Neural cell (in vitro differentiated cells): Measurements from ENCODE around the gene PDXDC1. TPM values are rescaled to one million over a fixed set of nuclear protein-coding genes. Genes with fewer than 3 reads are reported as not detected.
A peak's percentile ranks its signal among the peaks of the same experiment; 100 is the strongest.
"Not testable (repeated sequence)": the region's sequence is repeated elsewhere in the genome, so short reads cannot be mapped to it uniquely, and the experiment has no call there.

ENCODE experiments used
- H2AFZ ChIP-seq: fragments of 200-600, 300-800 bp; sonication (generic), shearing (Covaris generic); 2 replicates; pipeline ENCODE4 v1.6.0; 2014; ENCODE audit warnings: low read depth, mild to moderate bottlenecking, antibody characterized with exemption, low read length, moderate library complexity
- H3F3A ChIP-seq: fragments of 200-600 bp; shearing (Covaris generic); 2 replicates; pipeline ENCODE4 v1.6.1; 2016; ENCODE audit warnings: mild to moderate bottlenecking, moderate library complexity, mixed read lengths, antibody characterized with exemption, low read length; ENCODE audit not compliant: insufficient read depth, poor library complexity, severe bottlenecking
- H3K27ac ChIP-seq: fragments of 200-600, 300-800 bp; sonication (generic), shearing (Covaris generic); 2 replicates; pipeline ENCODE4 v1.5.1; 2014; ENCODE audit warnings: mild to moderate bottlenecking, low read length, moderate library complexity
- H3K27me3 ChIP-seq: fragments of 300-800, 200-600 bp; sonication (generic), shearing (Covaris generic); 2 replicates; pipeline ENCODE4 v1.6.0; 2014; ENCODE audit warnings: mild to moderate bottlenecking, low read depth, low read length, moderate library complexity; ENCODE audit not compliant: insufficient read depth
- H3K36me3 ChIP-seq: fragments of 300-800, 200-600 bp; sonication (generic), shearing (Covaris generic); 2 replicates; pipeline ENCODE4 v1.5.1; 2014; ENCODE audit warnings: mild to moderate bottlenecking, antibody characterized with exemption, low read length, moderate library complexity; ENCODE audit not compliant: insufficient read depth
- H3K4me2 ChIP-seq: fragments of 300-800, 200-600 bp; sonication (generic), shearing (Covaris generic); 2 replicates; pipeline ENCODE4 v1.6.0; 2014; ENCODE audit warnings: mild to moderate bottlenecking, low read length
- H3K4me3 ChIP-seq: fragments of 300-800, 200-600 bp; sonication (generic), shearing (Covaris generic); 2 replicates; pipeline ENCODE4 v1.5.1; 2014; ENCODE audit warnings: mild to moderate bottlenecking, low read length, moderate library complexity
- H3K79me2 ChIP-seq: fragments of 200-600 bp; shearing (Covaris generic); replicated peaks from 2 replicates; pipeline ENCODE4 v1.6.0; 2014; ENCODE audit warnings: mild to moderate bottlenecking, low read length, moderate library complexity; ENCODE audit not compliant: insufficient read depth
- H3K9ac ChIP-seq: fragments of 300-800, 200-600 bp; sonication (generic), shearing (Covaris generic); 2 replicates; pipeline ENCODE4 v1.6.1; 2016; ENCODE audit warnings: mild to moderate bottlenecking, low read length, mixed read lengths
- H3K9me2 ChIP-seq: fragments of 200-600 bp; shearing (Covaris generic); 2 replicates; pipeline ENCODE4 v1.6.1; 2016; ENCODE audit warnings: mild to moderate bottlenecking, low read length, mixed read lengths; ENCODE audit not compliant: insufficient read depth
- H3K9me3 ChIP-seq: fragments of 200-600, 300-800 bp; sonication (generic), shearing (Covaris generic); 2 replicates; pipeline ENCODE4 v1.6.1; 2016; ENCODE audit warnings: mild to moderate bottlenecking, mixed run types, low read length, moderate library complexity, mixed read lengths
- H4K20me1 ChIP-seq: fragments of 200-600 bp; shearing (Covaris generic); 2 replicates; pipeline ENCODE4 v1.6.1; 2016; ENCODE audit warnings: mild to moderate bottlenecking, mixed run types; ENCODE audit not compliant: insufficient read depth
- EP300 ChIP-seq: fragments of 450-650 bp; conservative IDR thresholded peaks from 2 replicates; pipeline ENCODE4 v1.6.1; 2014; ENCODE audit warnings: antibody characterized with exemption, mild to moderate bottlenecking, moderate library complexity; ENCODE audit not compliant: poor library complexity, severe bottlenecking
- MXI1 ChIP-seq: fragments of 450-650 bp; conservative IDR thresholded peaks from 2 replicates; pipeline ENCODE4 v1.6.1; 2014; ENCODE audit warnings: antibody characterized with exemption, mild to moderate bottlenecking; ENCODE audit not compliant: poor library complexity, severe bottlenecking
- POLR2AphosphoS5 ChIP-seq: IDR thresholded peaks from 2 replicates; pipeline ENCODE4 v1.6.1; 2012
- RAD21 ChIP-seq: fragments of 450-650 bp; conservative IDR thresholded peaks from 2 replicates; pipeline ENCODE4 v1.6.1; 2014; ENCODE audit warnings: antibody characterized with exemption, mild to moderate bottlenecking, moderate library complexity
- SMC3 ChIP-seq: fragments of 450-650 bp; conservative IDR thresholded peaks from 2 replicates; pipeline ENCODE4 v1.6.1; 2014; ENCODE audit warnings: antibody characterized with exemption, mild to moderate bottlenecking, moderate library complexity; ENCODE audit not compliant: poor library complexity
- TAF1 ChIP-seq: IDR thresholded peaks from 2 replicates; pipeline ENCODE4 v1.6.1; 2012; ENCODE audit warnings: low read depth
- polyA plus RNA-seq: library from polyadenylated mRNA; depleted of rRNA; stranded (reverse); fragments of >200 nt; gene quantifications from 2 replicates; pipeline ENCODE4 v1.2.3, GENCODE V29; 2014

Gene PDXDC1
- polyA plus RNA-seq, 1 donor from 2014 or later: 69.9 TPM

- H3K4me2 ChIP-seq: peak overlapping the region; percentile 51
- H3K36me3 ChIP-seq, H4K20me1 ChIP-seq, H3F3A ChIP-seq, H3K9me3 ChIP-seq, H3K27me3 ChIP-seq, H3K9me2 ChIP-seq, H3K79me2 ChIP-seq, H2AFZ ChIP-seq: not testable (repeated sequence)
- peak overlapping the region; percentile 70 for H3K9ac ChIP-seq
- H3K27ac ChIP-seq: peak overlapping the region; percentile 68
- H3K4me3 ChIP-seq: peak overlapping the region; percentile 66
Measured at GRCh38 chr16:15093571-15093954, 118.7 kb downstream of the PDXDC1 start.

GRCh38 chr16:15093955-15094827 is 119.4 kb downstream of the PDXDC1 start, which contains the start of gene RRN3:
TSS of gene RRN3 (minus strand) at chr16:15094272. CDS start at chr16:15094233, 39 bp downstream.
- H3K4me2 ChIP-seq: peak within 1 kb of the TSS; percentile 51
- peak; percentile 30 for TF ChIP-seq EP300
- TF ChIP-seq MXI1: peak; percentile 88
- TF ChIP-seq RAD21: peak; percentile 21
- TF ChIP-seq TAF1: peak; percentile 85
- peak; percentile 44 for TF ChIP-seq SMC3
- peak; percentile 77 for TF ChIP-seq POLR2AphosphoS5
- H3K27ac ChIP-seq: peak within 1 kb of the TSS; percentile 68
- H3K36me3 ChIP-seq, H3K9me3 ChIP-seq, H3K27me3 ChIP-seq, H3F3A ChIP-seq, H3K79me2 ChIP-seq, H4K20me1 ChIP-seq, H3K9me2 ChIP-seq: not testable (repeated sequence)
- H3K9ac ChIP-seq: peak within 1 kb of the TSS; percentile 70
- H2AFZ ChIP-seq: peak within 1 kb of the TSS; percentile 65
- peak within 1 kb of the TSS; percentile 66 for H3K4me3 ChIP-seq

GRCh38 chr16:15096583-15096972 is 121.8 kb downstream of the PDXDC1 start:
- not testable (repeated sequence) for H2AFZ ChIP-seq, H3K79me2 ChIP-seq, H3K4me2 ChIP-seq, H3K27ac ChIP-seq, H3K9ac ChIP-seq, H3K4me3 ChIP-seq, H3K36me3 ChIP-seq, H3F3A ChIP-seq, H3K9me2 ChIP-seq, H3K27me3 ChIP-seq, H3K9me3 ChIP-seq, H4K20me1 ChIP-seq

- H3K36me3 ChIP-seq, H3K9ac ChIP-seq, H3K79me2 ChIP-seq, H3F3A ChIP-seq, H2AFZ ChIP-seq, H3K4me2 ChIP-seq, H3K9me2 ChIP-seq, H3K4me3 ChIP-seq, H4K20me1 ChIP-seq, H3K27me3 ChIP-seq, H3K9me3 ChIP-seq, H3K27ac ChIP-seq: not testable (repeated sequence)
Measured at GRCh38 chr16:15099366-15099909, 124.6 kb downstream of the PDXDC1 start.

GRCh38 chr16:15100372-15100987 is 125.7 kb downstream of the PDXDC1 start:
- H3F3A ChIP-seq, H3K79me2 ChIP-seq, H3K4me2 ChIP-seq, H2AFZ ChIP-seq, H3K9ac ChIP-seq, H3K27me3 ChIP-seq, H4K20me1 ChIP-seq, H3K36me3 ChIP-seq, H3K9me3 ChIP-seq, H3K27ac ChIP-seq, H3K9me2 ChIP-seq, H3K4me3 ChIP-seq: not testable (repeated sequence)

GRCh38 chr16:15127641-15128425 is 153.0 kb downstream of the PDXDC1 start:
- H3K79me2 ChIP-seq, H4K20me1 ChIP-seq, H3K27ac ChIP-seq, H3K9me2 ChIP-seq, H3K4me3 ChIP-seq, H3K9me3 ChIP-seq, H3K36me3 ChIP-seq, H3K4me2 ChIP-seq, H3F3A ChIP-seq, H3K9ac ChIP-seq, H3K27me3 ChIP-seq, H2AFZ ChIP-seq: not testable (repeated sequence)
